H1 (cell line): Measurements from ENCODE around the gene LRP1. TPM values are rescaled to one million over a fixed set of nuclear protein-coding genes. Genes with fewer than 3 reads are reported as not detected.

Experiments used
- CTCF ChIA-PET: fragments of 300-600 bp; sonication (Branson Sonifier 250); formaldehyde crosslinking; loops from one replicate; lab custom pipeline; 2021; ENCODE audit not compliant: partially characterized antibody; lab: Charles Lee
- POLR2A ChIA-PET: fragments of 300-600 bp; sonication (Branson Sonifier 250); formaldehyde crosslinking; loops from one replicate; lab custom pipeline; 2021; ENCODE audit warnings: inconsistent platforms; ENCODE audit not compliant: partially characterized antibody; lab: Charles Lee
- DNase-seq, 2 experiments: peaks; one replicate each; pipeline versions ENCODE4 v3.0.0 to v3.0.0-alpha.2; 2010 to 2022; ENCODE audit warnings: low spot score in 2 of 2, low read depth in 1 of 2, mixed read lengths in 1 of 2
- FAIRE-seq: peaks from 2 replicates; lab custom pipeline; 2011; peaks lifted over from hg19 to GRCh38; lab: Jason Lieb, UNC
- H2AFZ ChIP-seq: 2 replicates; pipeline ENCODE4 v1.8.1; 2012; ENCODE audit warnings: low read length, inconsistent platforms
- H2AK5ac ChIP-seq: 2 replicates; pipeline ENCODE4 v1.6.1; 2013; ENCODE audit warnings: low read depth, low read length
- H2BK120ac ChIP-seq: replicated peaks from 2 replicates; pipeline ENCODE3; 2013; ENCODE audit warnings: low read depth, low read length, inconsistent platforms
- H2BK12ac ChIP-seq: 2 replicates; pipeline ENCODE4 v1.6.1; 2013; ENCODE audit warnings: low read depth, low read length
- H2BK15ac ChIP-seq: 2 replicates; pipeline ENCODE4 v1.6.1; 2013; ENCODE audit warnings: low read length
- H2BK20ac ChIP-seq: 2 replicates; pipeline ENCODE4 v1.6.1; 2013; ENCODE audit warnings: low read length
- H2BK5ac ChIP-seq: 2 replicates; pipeline ENCODE4 v1.6.1; 2013; ENCODE audit warnings: low read depth, low read length
- H3K14ac ChIP-seq: 2 replicates; pipeline ENCODE4 v1.6.1; 2013; ENCODE audit warnings: inconsistent platforms; ENCODE audit not compliant: insufficient read length
- H3K18ac ChIP-seq: 2 replicates; pipeline ENCODE4 v1.6.1; 2013; ENCODE audit warnings: low read length; ENCODE audit errors: extremely low read depth
- H3K23ac ChIP-seq: 2 replicates; pipeline ENCODE4 v1.6.1; 2013; ENCODE audit warnings: inconsistent platforms; ENCODE audit not compliant: insufficient read length
- H3K23me2 ChIP-seq: 2 replicates; pipeline ENCODE4 v1.6.1; 2013; ENCODE audit warnings: low read depth, low read length
- H3K27ac ChIP-seq: 2 replicates; pipeline ENCODE4 v1.6.1; 2011; ENCODE audit warnings: low read depth, low read length, inconsistent platforms
- H3K27me3 ChIP-seq, 4 experiments: replicated peaks in 1 of 4; 1 replicate in 1 of 4; 2 replicates in 3 of 4; pipeline versions ENCODE4 v1.6.1 to v1.8.1; 2011 to 2013; ENCODE audit warnings: low read length in 3 of 4, mild to moderate bottlenecking in 3 of 4, inconsistent platforms in 2 of 4, mixed read lengths in 2 of 4, moderate library complexity in 1 of 4; ENCODE audit not compliant: control insufficient read depth in 3 of 4, insufficient read depth in 3 of 4; ENCODE audit errors: extremely low read depth in 1 of 4
- H3K36me3 ChIP-seq, 4 experiments: 2 replicates each; pipeline versions ENCODE4 v1.6.1 to v1.8.1; 2011 to 2013; ENCODE audit warnings: mild to moderate bottlenecking in 4 of 4, low read length in 3 of 4, moderate library complexity in 2 of 4, control low read depth in 1 of 4, inconsistent platforms in 1 of 4; ENCODE audit not compliant: insufficient read depth in 4 of 4, control insufficient read depth in 2 of 4
- H3K4ac ChIP-seq: replicated peaks from 2 replicates; pipeline ENCODE3; 2013; ENCODE audit warnings: low read length, low read depth, mixed read lengths, inconsistent platforms; ENCODE audit not compliant: insufficient read length
- H3K4me1 ChIP-seq, 4 experiments: replicated peaks in 1 of 4; 1 replicate in 1 of 4; 2 replicates in 3 of 4; pipeline versions ENCODE4 v1.6.1 to v1.8.1; 2011 to 2013; ENCODE audit warnings: low read length in 3 of 4, inconsistent platforms in 2 of 4, mixed read lengths in 1 of 4; ENCODE audit not compliant: insufficient read depth in 4 of 4, control insufficient read depth in 3 of 4
- H3K4me2 ChIP-seq, 2 experiments: 2 replicates each; pipeline versions ENCODE4 v1.6.1 to v1.8.1; 2011 to 2013; ENCODE audit warnings: low read depth in 2 of 2, low read length in 2 of 2, control low read depth in 1 of 2, inconsistent platforms in 1 of 2, mild to moderate bottlenecking in 1 of 2; ENCODE audit not compliant: insufficient read depth in 1 of 2
- H3K4me3 ChIP-seq, 4 experiments: fragments of 200-600, 300-600 bp in 1 of 4; sonication (generic), shearing (Covaris generic), sonication (Bioruptor Twin) in 1 of 4; 2 replicates each; pipeline versions ENCODE4 v1.5.1 to v1.8.1; 2011 to 2016; ENCODE audit warnings: low read length in 4 of 4, low read depth in 3 of 4, control low read depth in 2 of 4, inconsistent platforms in 2 of 4, mild to moderate bottlenecking in 2 of 4, mixed read lengths in 1 of 4, moderate library complexity in 1 of 4; ENCODE audit not compliant: insufficient read depth in 2 of 4; ENCODE audit errors: extremely low read depth in 1 of 4
- H3K56ac ChIP-seq: replicated peaks from 2 replicates; pipeline ENCODE3; 2013; ENCODE audit warnings: low read depth, mild to moderate bottlenecking, mixed read lengths, low read length, inconsistent platforms; ENCODE audit not compliant: insufficient read length
- H3K79me1 ChIP-seq: 2 replicates; pipeline ENCODE4 v1.6.1; 2013; ENCODE audit warnings: low read depth, low read length, control low read depth
- H3K79me2 ChIP-seq, 2 experiments: 2 replicates each; pipeline versions ENCODE4 v1.6.1 to v1.8.1; 2012 to 2013; ENCODE audit warnings: low read length in 2 of 2, mild to moderate bottlenecking in 2 of 2, inconsistent platforms in 1 of 2; ENCODE audit not compliant: insufficient read depth in 2 of 2, control insufficient read depth in 1 of 2
- H3K9ac ChIP-seq, 4 experiments: replicated peaks in 1 of 4; 1 replicate in 1 of 4; 2 replicates in 3 of 4; pipeline versions ENCODE4 v1.6.1 to v1.8.1; 2011 to 2013; ENCODE audit warnings: low read depth in 3 of 4, low read length in 3 of 4, control low read depth in 2 of 4, mild to moderate bottlenecking in 2 of 4, moderate library complexity in 2 of 4, inconsistent platforms in 1 of 4; ENCODE audit errors: extremely low read depth in 1 of 4
- H3K9me3 ChIP-seq, 2 experiments: 2 replicates each; pipeline versions ENCODE4 v1.6.1 to v1.8.1; 2012 to 2013; ENCODE audit warnings: mild to moderate bottlenecking in 2 of 2, moderate library complexity in 2 of 2, control low read depth in 1 of 2, inconsistent platforms in 1 of 2, low read depth in 1 of 2, low read length in 1 of 2, mixed read lengths in 1 of 2; ENCODE audit not compliant: insufficient read depth in 2 of 2
- H4K20me1 ChIP-seq, 2 experiments: replicated peaks in 1 of 2; 2 replicates each; pipeline versions ENCODE3 to v1.8.1; 2011 to 2013; ENCODE audit warnings: inconsistent platforms in 2 of 2, low read length in 2 of 2, mild to moderate bottlenecking in 1 of 2; ENCODE audit not compliant: insufficient read depth in 2 of 2, control insufficient read depth in 1 of 2
- H4K5ac ChIP-seq: 2 replicates; pipeline ENCODE4 v1.6.1; 2013; ENCODE audit warnings: low read length, low read depth, mixed read lengths, inconsistent platforms; ENCODE audit not compliant: insufficient read length
- H4K8ac ChIP-seq: 2 replicates; pipeline ENCODE4 v1.8.0; 2013; ENCODE audit warnings: mild to moderate bottlenecking, moderate library complexity, low read length, inconsistent platforms; ENCODE audit not compliant: insufficient read depth; ENCODE audit errors: extremely low read depth
- H4K91ac ChIP-seq: replicated peaks from 2 replicates; pipeline ENCODE3; 2013; ENCODE audit warnings: low read length, mixed read lengths, inconsistent platforms; ENCODE audit not compliant: insufficient read length
- CBX5 ChIP-seq: fragments of 300-800, 300-1000 bp; sonication (generic); IDR thresholded peaks from 2 replicates; pipeline ENCODE4 v1.7.1; 2016; ENCODE audit warnings: antibody characterized with exemption, low read length, low read depth
- GABPA ChIP-seq: IDR thresholded peaks from 2 replicates; pipeline ENCODE4 v1.6.1; 2011; ENCODE audit warnings: mild to moderate bottlenecking, low read length, moderate library complexity, borderline replicate concordance; ENCODE audit not compliant: insufficient read depth
- JUN ChIP-seq: IDR thresholded peaks from 2 replicates; pipeline ENCODE4 v1.6.1; 2011; ENCODE audit warnings: low read depth, mild to moderate bottlenecking, improper control_type of control experiment, low read length
- RNF2 ChIP-seq: fragments of 200-900, 300-1000 bp; sonication (generic); IDR thresholded peaks from 2 replicates; pipeline ENCODE4 v1.7.1; 2016; ENCODE audit warnings: borderline replicate concordance, low read depth, mild to moderate bottlenecking, antibody characterized with exemption, low read length; ENCODE audit not compliant: poor library complexity, severe bottlenecking; ENCODE audit errors: missing control alignments
- SP2 ChIP-seq: IDR thresholded peaks from 2 replicates; pipeline ENCODE4 v1.6.1; 2012; ENCODE audit warnings: mild to moderate bottlenecking, low read length, inconsistent platforms
- TAF1 ChIP-seq: IDR thresholded peaks from 2 replicates; pipeline ENCODE4 v1.6.1; 2011; ENCODE audit warnings: mild to moderate bottlenecking, low read depth, low read length
- TCF12 ChIP-seq: IDR thresholded peaks from 2 replicates; pipeline ENCODE4 v1.6.1; 2011; ENCODE audit warnings: low read depth, mild to moderate bottlenecking, low read length
- WGBS, 2 experiments: shearing (Covaris generic) in 1 of 2; methylation state at CpG; one replicate each; pipeline versions ENCODE4 v1.1.6 to v1.1.7; 2013 to 2015; ENCODE audit warnings: low lambda C conversion rate in 2 of 2, mixed read lengths in 2 of 2, inconsistent platforms in 1 of 2, low coverage in 1 of 2, missing lambda C conversion rate in 1 of 2; ENCODE audit not compliant: insufficient replicate concordance in 2 of 2, insufficient coverage in 1 of 2, insufficient read length in 1 of 2; ENCODE audit errors: extremely low coverage in 1 of 2, missing lambda C conversion rate in 1 of 2; 5-methylcytosine and 5-hydroxymethylcytosine counted together
- polyA plus RNA-seq, 7 experiments: library from polyadenylated mRNA; depleted of rRNA in 3 of 7; stranded (reverse) in 5 of 7; unstranded in 2 of 7; fragments of >200 nt in 5 of 7; fragments of 200-250 nt in 2 of 7; gene quantifications; 1 replicate in 5 of 7; 2 replicates in 1 of 7; 4 replicates in 1 of 7; pipeline versions ENCODE4 v1.2.1 to v1.2.3, GENCODE V29; 2011 to 2013; ENCODE audit warnings: missing spikeins in 2 of 7, mixed read lengths in 2 of 7
- total RNA-seq: library from RNA; stranded (reverse); fragmentation: NEBNext Ultra II Directional; extraction: Animal tissue kit (Norgen Biotek cat#: 25700); gene quantifications from 2 replicates; pipeline ENCODE4 v1.2.1, GENCODE V29; 2021
- TF ChIP-seq, protein P1 (sequence below): IDR thresholded peaks from 2 replicates; pipeline ENCODE4 v1.6.1; 2012; ENCODE audit warnings: inconsistent platforms

The LRP1 gene
- total and polyA plus RNA-seq, 2 of the 8 experiments (the other 6 are each of a cell fraction or from before 2014, with no cell fraction given), result 35.3 to 92.5 TPM

DNA sequence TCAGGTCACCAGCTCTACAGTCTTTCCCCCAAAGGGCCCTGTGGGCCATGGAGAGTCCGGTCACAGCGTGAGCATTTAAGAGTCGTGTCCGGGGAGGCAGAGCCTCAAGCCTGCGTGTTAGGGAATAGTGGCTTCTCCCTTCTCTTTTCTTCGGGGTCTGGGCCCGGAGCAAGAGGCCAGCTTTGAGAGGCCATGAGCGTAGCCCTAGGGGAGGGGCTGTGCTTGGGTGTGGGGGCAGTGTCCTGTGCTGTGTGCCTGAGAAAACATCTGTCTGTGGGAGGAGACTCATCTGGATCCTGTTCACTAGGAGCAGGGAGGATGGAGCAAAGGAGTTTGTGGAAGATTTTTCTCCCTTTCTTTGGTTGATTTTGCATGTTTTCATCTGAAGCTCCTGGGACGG lies 13.8 kb downstream of the LRP1 start:
- no peaks in the 10 kb centered on the region for H3K27me3 ChIP-seq
- H3K56ac ChIP-seq, result no peak overlapping the region
- no peak overlapping the region for H3K18ac ChIP-seq
- H3K4me2 ChIP-seq, result no peak overlapping the region
- no peak for FAIRE-seq
- peaks cover 11% of the 10 kb centered on the region for H3K79me1 ChIP-seq
- no peak overlapping the region for H3K14ac ChIP-seq
- no peak overlapping the region for H4K5ac ChIP-seq
- 93% methylated on average over 9 of the region's 9 CpGs; no CpG with 5 or more reads in 1 of the 2 experiments for WGBS, 2 experiments
- no peak overlapping the region for H3K4me3 ChIP-seq
- no peak overlapping the region for H3K9ac ChIP-seq
- no peaks in the 10 kb centered on the region for H3K9me3 ChIP-seq
- no peak overlapping the region for H2BK120ac ChIP-seq
- POLR2A ChIA-PET, result interaction anchor here (1.0 to 2.9 kb wide), 9 partner anchors 9 to 27 kb away, joined by 3 to 22 read pairs (median 5); partner anchors contain the start of gene LRP1
- peaks cover 9 to 16% of the 10 kb centered on the region in 2 experiments for H4K20me1 ChIP-seq
- DNase-seq, result no peak
- no peak overlapping the region for H3K4ac ChIP-seq
- H2BK12ac ChIP-seq, result no peak overlapping the region
- peaks cover 49 to 80% (median 63%) of the 10 kb centered on the region in 4 experiments for H3K36me3 ChIP-seq
- H4K91ac ChIP-seq, result no peak overlapping the region
- no peak overlapping the region for H2AFZ ChIP-seq
- no peak overlapping the region; the same call in 1 of the 2 replicates for H2BK5ac ChIP-seq
- H3K4me1 ChIP-seq, result peaks cover 0 to 6% (median under 1%) of the 10 kb centered on the region in 4 experiments; a peak in 2 of 7 replicates
- H3K27ac ChIP-seq, result no peak overlapping the region
- no peak overlapping the region for H3K23ac ChIP-seq
- CTCF ChIA-PET, result interaction anchor here (0.8 to 4.6 kb wide), 6 partner anchors 12 to 73 kb away, joined by 3 to 29 read pairs (median 4); no protein-coding TSS in a partner anchor
- H4K8ac ChIP-seq, result no peak overlapping the region
- no peak overlapping the region for H2BK20ac ChIP-seq
- no peak overlapping the region for H2AK5ac ChIP-seq
- peaks cover 0 to 17% of the 10 kb centered on the region in 2 experiments; a peak in 1 of 4 replicates for H3K79me2 ChIP-seq
- H3K23me2 ChIP-seq, result no peaks in the 10 kb centered on the region
- no peak overlapping the region for H2BK15ac ChIP-seq
- TF ChIP-seq JUN (no peak), GABPA (no peak), TAF1 (no peak), CBX5 (no peak), TCF12 (no peak), SP2 (no peak), RNF2 (no peak)
- TF ChIP-seq, protein P1, sequence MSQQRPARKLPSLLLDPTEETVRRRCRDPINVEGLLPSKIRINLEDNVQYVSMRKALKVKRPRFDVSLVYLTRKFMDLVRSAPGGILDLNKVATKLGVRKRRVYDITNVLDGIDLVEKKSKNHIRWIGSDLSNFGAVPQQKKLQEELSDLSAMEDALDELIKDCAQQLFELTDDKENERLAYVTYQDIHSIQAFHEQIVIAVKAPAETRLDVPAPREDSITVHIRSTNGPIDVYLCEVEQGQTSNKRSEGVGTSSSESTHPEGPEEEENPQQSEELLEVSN, result no peak
